Neural progenitor cell (in vitro differentiated cells): Measurements from ENCODE around the gene RFX8. TPM values are rescaled to one million over a fixed set of nuclear protein-coding genes. Genes with fewer than 3 reads are reported as not detected.

Source experiments
- DNase-seq: peaks from one replicate; pipeline ENCODE4 v3.0.0-alpha.2; 2016; ENCODE audit warnings: low spot score
- H2AFZ ChIP-seq: fragments of 200-600 bp; sonication (generic); replicated peaks from 2 replicates; pipeline ENCODE4 v1.6.1; 2016; ENCODE audit warnings: antibody characterized with exemption
- H3F3A ChIP-seq: fragments of 200-600 bp; sonication (generic); 2 replicates; pipeline ENCODE4 v1.6.1; 2016; ENCODE audit warnings: antibody characterized with exemption, low read depth
- H3K27ac ChIP-seq: fragments of 200-600 bp; sonication (generic); 2 replicates; pipeline ENCODE4 v1.5.1; 2016; ENCODE audit warnings: mild to moderate bottlenecking
- H3K27me3 ChIP-seq: fragments of 200-600 bp; sonication (generic); 2 replicates; pipeline ENCODE4 v1.6.1; 2016; ENCODE audit warnings: mild to moderate bottlenecking, moderate library complexity
- H3K36me3 ChIP-seq: fragments of 200-600 bp; sonication (generic); 2 replicates; pipeline ENCODE4 v1.5.1; 2016
- H3K4me1 ChIP-seq: fragments of 200-600 bp; sonication (generic); 2 replicates; pipeline ENCODE4 v1.6.1; 2016; ENCODE audit warnings: mixed run types
- H3K4me2 ChIP-seq: fragments of 200-600 bp; sonication (generic); 2 replicates; pipeline ENCODE4 v1.6.1; 2016
- H3K4me3 ChIP-seq: fragments of 200-600 bp; sonication (generic); 2 replicates; pipeline ENCODE4 v1.5.1; 2016
- H3K79me2 ChIP-seq: fragments of 200-600 bp; sonication (generic); 2 replicates; pipeline ENCODE4 v1.6.1; 2016; ENCODE audit warnings: low read depth
- H3K9ac ChIP-seq: fragments of 200-600 bp; sonication (generic); 2 replicates; pipeline ENCODE4 v1.6.1; 2016
- H3K9me3 ChIP-seq: fragments of 200-600 bp; sonication (generic); 2 replicates; pipeline ENCODE4 v1.5.1; 2016; ENCODE audit warnings: low read depth
- H4K20me1 ChIP-seq: fragments of 200-600 bp; sonication (generic); 2 replicates; pipeline ENCODE4 v1.6.1; 2016; ENCODE audit warnings: low read depth
- H3K27ac Mint-ChIP-seq: 3 replicates; pipeline ENCODE4 v1.8.0; 2021; ENCODE audit warnings: mixed read lengths
- H3K27me3 Mint-ChIP-seq: 2 replicates; pipeline ENCODE4 v1.8.0; 2022; ENCODE audit warnings: low read depth, mild to moderate bottlenecking, inconsistent platforms, moderate library complexity, mixed read lengths; ENCODE audit not compliant: insufficient read depth
- H3K36me3 Mint-ChIP-seq: 3 replicates; pipeline ENCODE4 v1.8.0; 2021; ENCODE audit warnings: mixed read lengths
- H3K4me1 Mint-ChIP-seq: 3 replicates; pipeline ENCODE4 v1.8.0; 2021; ENCODE audit warnings: mixed read lengths
- H3K4me3 Mint-ChIP-seq: 3 replicates; pipeline ENCODE4 v1.8.0; 2021; ENCODE audit warnings: mild to moderate bottlenecking, moderate library complexity, mixed read lengths
- H3K9me3 Mint-ChIP-seq: 3 replicates; pipeline ENCODE4 v1.8.0; 2020; ENCODE audit warnings: mixed read lengths
- EZH2 ChIP-seq: fragments of 200-600 bp; sonication (generic); IDR thresholded peaks from 2 replicates; pipeline ENCODE4 v1.6.1; 2017; ENCODE audit warnings: antibody characterized with exemption, mild to moderate bottlenecking, moderate library complexity
- EZH2phosphoT487 ChIP-seq: fragments of 200-600 bp; sonication (generic); IDR thresholded peaks from 2 replicates; pipeline ENCODE4 v1.6.1; 2017; ENCODE audit warnings: antibody characterized with exemption
- total RNA-seq: library from RNA; depleted of rRNA; stranded (reverse); fragments of >200 nt; gene quantifications from 2 replicates; pipeline ENCODE4 v1.2.3, GENCODE V29; 2015; ENCODE audit warnings: low replicate concordance
- TF ChIP-seq, protein P1 (sequence below): fragments of 200-600 bp; sonication (generic); IDR thresholded peaks from 2 replicates; pipeline ENCODE4 v1.5.1; 2017; ENCODE audit warnings: antibody characterized with exemption, mild to moderate bottlenecking

Gene RFX8
- total RNA-seq, 1 donor from 2014 or later: 0.37 TPM

DNA sequence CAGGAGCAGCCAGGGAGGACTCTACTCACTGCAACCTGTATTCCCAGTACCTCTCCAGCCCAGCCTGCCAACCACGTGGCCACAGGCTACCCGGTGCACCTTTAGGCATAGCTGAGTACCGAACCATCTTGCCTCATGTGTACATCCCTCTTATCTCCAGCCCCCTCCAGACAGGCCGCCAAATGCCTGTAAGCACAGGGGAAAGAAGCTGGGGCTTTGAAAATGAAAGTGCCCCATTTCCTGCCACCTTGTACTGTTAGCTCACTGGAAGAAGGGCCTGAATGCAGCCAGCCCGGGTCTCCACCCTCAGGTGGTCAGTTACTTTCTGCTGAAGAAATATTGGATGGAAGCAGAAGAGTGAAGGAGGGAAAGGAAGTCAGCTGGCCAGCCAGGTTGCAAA lies 27.2 kb upstream of the RFX8 start:
- Histone ChIP-seq H3K4me1 (no peaks in the 10 kb centered on the region), H3K27ac (no peak overlapping the region), H3K27me3 (no peaks in the 10 kb centered on the region), H3K4me2 (no peak overlapping the region), H4K20me1 (no peaks in the 10 kb centered on the region), H3K4me3 (no peak overlapping the region), H3K36me3 (no peaks in the 10 kb centered on the region), H3F3A (no peaks in the 10 kb centered on the region), H3K9ac (no peak overlapping the region), H2AFZ (no peak overlapping the region), H3K79me2 (no peaks in the 10 kb centered on the region), H3K9me3 (no peaks in the 10 kb centered on the region)
- Mint-ChIP-seq H3K9me3 (no peaks in the 10 kb centered on the region), H3K4me1 (peaks cover 10% of the 10 kb centered on the region), H3K27me3 (no peaks in the 10 kb centered on the region), H3K27ac (no peak overlapping the region), H3K4me3 (no peak overlapping the region), H3K36me3 (no peaks in the 10 kb centered on the region)
- TF ChIP-seq EZH2: no peak
- no peak for DNase-seq

DNA sequence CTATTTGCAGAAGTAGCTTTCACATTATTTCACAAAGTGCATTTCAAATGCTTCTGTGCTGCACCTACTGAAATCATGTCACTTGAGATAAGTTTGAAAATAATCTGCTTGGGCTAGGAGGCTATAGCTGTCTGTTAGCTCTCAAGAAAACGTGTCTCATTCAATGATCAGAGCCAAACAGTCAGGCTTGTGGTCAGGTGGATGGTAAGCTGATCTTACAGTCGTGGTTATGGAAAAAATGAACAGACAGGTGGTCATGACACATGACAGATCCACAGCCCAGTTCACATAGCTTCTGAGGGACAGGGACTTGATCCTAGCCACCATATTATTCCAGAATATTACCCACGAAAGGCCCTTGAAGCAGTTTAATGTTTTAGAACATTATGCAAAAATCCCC lies 26.5 kb upstream of the RFX8 start:
- H3K4me1 ChIP-seq: peaks cover 2% of the 10 kb centered on the region
- no peaks in the 10 kb centered on the region for H4K20me1 ChIP-seq
- H3K4me3 ChIP-seq: no peak overlapping the region
- no peak for DNase-seq
- H3K9ac ChIP-seq: no peak overlapping the region
- H3K36me3 ChIP-seq: no peaks in the 10 kb centered on the region
- peaks cover 2% of the 10 kb centered on the region for H3K27me3 Mint-ChIP-seq
- no peak for TF ChIP-seq EZH2phosphoT487
- TF ChIP-seq EZH2: no peak
- TF ChIP-seq, protein P1, sequence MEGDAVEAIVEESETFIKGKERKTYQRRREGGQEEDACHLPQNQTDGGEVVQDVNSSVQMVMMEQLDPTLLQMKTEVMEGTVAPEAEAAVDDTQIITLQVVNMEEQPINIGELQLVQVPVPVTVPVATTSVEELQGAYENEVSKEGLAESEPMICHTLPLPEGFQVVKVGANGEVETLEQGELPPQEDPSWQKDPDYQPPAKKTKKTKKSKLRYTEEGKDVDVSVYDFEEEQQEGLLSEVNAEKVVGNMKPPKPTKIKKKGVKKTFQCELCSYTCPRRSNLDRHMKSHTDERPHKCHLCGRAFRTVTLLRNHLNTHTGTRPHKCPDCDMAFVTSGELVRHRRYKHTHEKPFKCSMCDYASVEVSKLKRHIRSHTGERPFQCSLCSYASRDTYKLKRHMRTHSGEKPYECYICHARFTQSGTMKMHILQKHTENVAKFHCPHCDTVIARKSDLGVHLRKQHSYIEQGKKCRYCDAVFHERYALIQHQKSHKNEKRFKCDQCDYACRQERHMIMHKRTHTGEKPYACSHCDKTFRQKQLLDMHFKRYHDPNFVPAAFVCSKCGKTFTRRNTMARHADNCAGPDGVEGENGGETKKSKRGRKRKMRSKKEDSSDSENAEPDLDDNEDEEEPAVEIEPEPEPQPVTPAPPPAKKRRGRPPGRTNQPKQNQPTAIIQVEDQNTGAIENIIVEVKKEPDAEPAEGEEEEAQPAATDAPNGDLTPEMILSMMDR: no peak
- no peaks in the 10 kb centered on the region for H3K9me3 Mint-ChIP-seq
- H2AFZ ChIP-seq: no peak overlapping the region
- H3K79me2 ChIP-seq: no peaks in the 10 kb centered on the region
- H3K4me1 Mint-ChIP-seq: peaks cover 10% of the 10 kb centered on the region
- H3K9me3 ChIP-seq: no peaks in the 10 kb centered on the region
- no peak overlapping the region for H3K27ac Mint-ChIP-seq
- no peak overlapping the region for H3K4me2 ChIP-seq
- no peak overlapping the region for H3K27ac ChIP-seq
- no peak overlapping the region for H3K4me3 Mint-ChIP-seq
- H3F3A ChIP-seq: no peaks in the 10 kb centered on the region
- H3K36me3 Mint-ChIP-seq: no peaks in the 10 kb centered on the region
- H3K27me3 ChIP-seq: no peaks in the 10 kb centered on the region

- Histone ChIP-seq H3K27me3 (no peaks in the 10 kb centered on the region), H3K27ac (no peak overlapping the region), H3K9ac (no peak overlapping the region), H3K4me3 (no peak overlapping the region), H3K36me3 (no peaks in the 10 kb centered on the region), H3K9me3 (no peaks in the 10 kb centered on the region), H3K4me1 (peaks cover 4% of the 10 kb centered on the region), H2AFZ (no peak overlapping the region), H4K20me1 (no peaks in the 10 kb centered on the region), H3K79me2 (no peaks in the 10 kb centered on the region), H3K4me2 (no peak overlapping the region), H3F3A (no peaks in the 10 kb centered on the region)
- DNase-seq: no peak
- H3K27ac Mint-ChIP-seq: no peak overlapping the region
- no peaks in the 10 kb centered on the region for H3K9me3 Mint-ChIP-seq
- peaks cover 2% of the 10 kb centered on the region for H3K27me3 Mint-ChIP-seq
- TF ChIP-seq, protein P1: no peak
- TF ChIP-seq EZH2phosphoT487: no peak
- no peak for TF ChIP-seq EZH2
- H3K36me3 Mint-ChIP-seq: no peaks in the 10 kb centered on the region
- H3K4me3 Mint-ChIP-seq: no peak overlapping the region
- peaks cover 10% of the 10 kb centered on the region for H3K4me1 Mint-ChIP-seq
Observed at GRCh38 chr2:101500860-101501259, 25.9 kb upstream of the RFX8 start.

GRCh38 chr2:101500180-101500579 lies 25.3 kb upstream of the RFX8 start:
- H3K36me3 ChIP-seq: no peaks in the 10 kb centered on the region
- no peaks in the 10 kb centered on the region for H3K9me3 ChIP-seq
- H3K4me3 ChIP-seq: no peak overlapping the region
- no peak for DNase-seq
- H3K27me3 ChIP-seq: no peaks in the 10 kb centered on the region
- H4K20me1 ChIP-seq: no peaks in the 10 kb centered on the region
- H3K4me1 Mint-ChIP-seq: peaks cover 10% of the 10 kb centered on the region
- H3K4me1 ChIP-seq: peaks cover 4% of the 10 kb centered on the region
- TF ChIP-seq, protein P1: no peak
- TF ChIP-seq EZH2 (no peak), EZH2phosphoT487 (no peak)
- H3K36me3 Mint-ChIP-seq: no peaks in the 10 kb centered on the region
- H3K27ac Mint-ChIP-seq: no peak overlapping the region
- H3K9me3 Mint-ChIP-seq: no peaks in the 10 kb centered on the region
- H3K79me2 ChIP-seq: no peaks in the 10 kb centered on the region
- H3F3A ChIP-seq: no peaks in the 10 kb centered on the region
- no peak overlapping the region for H3K27ac ChIP-seq
- no peak overlapping the region for H3K4me2 ChIP-seq
- no peak overlapping the region for H3K4me3 Mint-ChIP-seq
- peaks cover 2% of the 10 kb centered on the region for H3K27me3 Mint-ChIP-seq
- no peak overlapping the region for H3K9ac ChIP-seq
- H2AFZ ChIP-seq: no peak overlapping the region
